GM21717 (cell line): ENCODE results near the gene COL24A1.
"Not testable (repeated sequence)": the region's sequence is repeated elsewhere in the genome, so short reads cannot be mapped to it uniquely, and the experiment has no call there.

ENCODE experiments used
- ATAC-seq: cut with Tn5 transposase; IDR thresholded peaks from one replicate; pipeline ENCODE4 v1.9.1; 2021; ENCODE audit warnings: mild to moderate bottlenecking, moderate library complexity; ENCODE audit not compliant: unreplicated experiment

Gene COL24A1

DNA sequence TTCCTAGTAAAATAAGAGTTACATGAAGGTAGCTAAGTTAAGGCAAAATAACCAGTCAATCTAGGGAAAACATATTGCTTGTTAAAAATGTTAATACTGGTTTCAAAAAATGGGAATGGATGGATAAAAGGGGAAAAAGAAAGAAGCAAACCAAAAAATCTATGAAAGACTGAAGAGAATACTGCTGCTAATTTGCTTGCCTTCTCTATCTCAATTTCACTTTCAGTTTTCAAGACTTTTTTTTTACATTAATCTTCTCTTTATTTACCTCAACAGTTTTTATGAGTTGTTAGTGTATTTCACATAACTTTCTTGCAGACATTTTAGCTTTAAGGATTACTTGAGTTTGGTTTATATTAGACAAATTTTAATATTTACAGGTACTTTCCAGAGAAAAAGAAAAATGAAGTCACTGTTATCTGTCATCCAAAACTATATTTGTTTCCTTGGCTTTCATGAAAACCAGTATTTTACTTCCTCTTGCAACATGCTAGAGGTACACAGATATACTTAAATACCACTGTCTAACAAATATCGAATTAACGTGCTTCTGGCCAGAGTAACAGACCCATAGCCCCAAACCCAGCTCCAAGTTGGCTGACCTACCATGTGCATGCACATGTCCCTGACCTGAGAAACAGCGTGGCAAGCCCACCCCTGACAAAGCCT is 70.7 kb downstream of the COL24A1 start:
- ATAC-seq: peak; percentile 47

DNA sequence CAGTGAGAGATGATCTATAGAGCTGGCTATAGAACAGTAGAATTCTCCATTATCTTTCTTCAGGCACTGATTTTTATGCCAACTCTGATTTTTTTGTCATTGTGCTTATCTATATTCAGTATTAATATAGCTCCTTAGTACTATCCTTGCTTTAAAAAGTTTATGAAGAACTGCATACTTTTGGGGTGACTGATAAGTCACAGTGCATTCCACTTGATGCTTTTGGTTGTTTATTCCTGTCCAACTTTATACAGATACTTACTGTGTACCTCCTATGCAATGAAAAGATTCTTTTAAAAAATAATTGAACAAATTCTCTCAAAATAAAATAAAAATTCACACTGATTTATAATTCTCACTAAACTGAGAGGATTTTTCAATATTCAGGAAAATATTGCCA is 71.6 kb downstream of the COL24A1 start:
- no peak for ATAC-seq

DNA sequence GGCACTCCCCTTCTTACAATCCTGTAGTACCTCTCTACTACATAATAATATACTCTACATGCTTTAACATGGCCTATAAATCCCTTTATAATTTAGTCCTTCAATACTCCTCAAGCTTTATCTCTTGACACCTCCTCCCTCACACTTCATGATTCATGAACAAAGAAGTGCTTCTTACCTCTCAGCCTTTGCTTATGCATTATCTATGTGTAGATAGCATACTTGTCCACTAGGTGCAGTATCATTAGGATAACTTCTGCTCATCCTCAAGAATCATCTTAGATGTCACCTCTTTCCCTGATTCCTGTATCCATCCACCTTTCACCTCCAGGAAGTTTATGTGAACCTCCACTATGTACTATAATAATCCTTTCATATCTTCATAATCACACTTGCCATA is 74.4 kb downstream of the COL24A1 start:
- no peak for ATAC-seq

DNA sequence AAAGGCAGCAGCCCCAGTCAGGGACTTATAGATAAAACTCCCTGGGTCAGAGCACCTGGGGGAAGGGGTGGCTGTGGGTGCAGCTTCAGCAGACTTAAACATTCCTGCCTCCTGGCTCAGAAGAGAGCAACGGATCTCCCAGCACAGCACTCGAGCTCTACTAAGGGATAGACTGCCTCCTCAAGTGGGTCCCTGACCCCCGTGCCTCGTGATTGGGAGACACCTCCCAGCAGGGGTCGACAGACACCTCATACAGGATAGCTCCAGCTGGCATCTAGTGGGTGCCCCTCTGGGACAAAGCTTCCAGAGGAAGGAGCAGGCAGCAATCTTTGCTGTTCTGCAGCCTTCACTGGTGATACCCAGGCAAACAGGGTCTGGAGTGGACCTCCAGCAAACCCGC is 84.1 kb downstream of the COL24A1 start:
- not testable (repeated sequence) for ATAC-seq

DNA sequence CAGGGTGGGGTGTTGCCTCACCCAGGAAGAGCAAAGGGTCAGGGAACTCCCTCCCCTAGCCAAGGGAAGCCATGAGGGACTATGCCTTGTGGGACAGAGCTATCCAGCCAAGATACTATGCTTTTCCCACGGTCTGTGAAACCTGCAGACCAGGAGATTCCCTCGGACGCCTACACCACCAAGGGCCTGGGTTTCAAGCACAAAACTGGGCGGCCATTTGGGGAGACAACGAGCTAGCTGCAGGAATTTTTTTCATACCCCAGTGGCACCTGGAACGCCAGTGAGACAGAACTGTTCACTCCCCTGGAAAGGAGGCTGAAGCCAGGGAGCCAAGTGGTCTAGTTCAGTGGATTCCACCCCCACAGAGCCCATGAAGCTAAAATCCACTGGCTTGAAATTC is 84.7 kb downstream of the COL24A1 start:
- ATAC-seq: not testable (repeated sequence)

DNA sequence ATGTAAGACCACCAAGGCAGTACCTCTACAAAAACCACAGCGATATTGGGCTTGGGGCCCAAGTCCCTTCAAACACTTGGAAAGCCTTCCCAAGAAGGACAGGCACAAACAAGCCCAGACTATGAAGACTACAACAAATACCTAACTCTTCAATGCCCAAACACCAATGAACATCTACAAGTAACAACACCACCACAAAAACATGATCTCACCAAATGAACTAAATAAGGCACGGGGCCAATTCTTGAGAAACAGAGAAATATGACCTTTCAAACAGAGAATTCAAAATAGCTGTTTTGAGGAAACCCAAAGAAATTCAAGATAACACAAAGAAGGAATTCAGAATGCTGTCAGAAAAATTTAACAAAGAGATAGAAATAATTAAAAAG is 86.8 kb downstream of the COL24A1 start:
- ATAC-seq: no peak

DNA sequence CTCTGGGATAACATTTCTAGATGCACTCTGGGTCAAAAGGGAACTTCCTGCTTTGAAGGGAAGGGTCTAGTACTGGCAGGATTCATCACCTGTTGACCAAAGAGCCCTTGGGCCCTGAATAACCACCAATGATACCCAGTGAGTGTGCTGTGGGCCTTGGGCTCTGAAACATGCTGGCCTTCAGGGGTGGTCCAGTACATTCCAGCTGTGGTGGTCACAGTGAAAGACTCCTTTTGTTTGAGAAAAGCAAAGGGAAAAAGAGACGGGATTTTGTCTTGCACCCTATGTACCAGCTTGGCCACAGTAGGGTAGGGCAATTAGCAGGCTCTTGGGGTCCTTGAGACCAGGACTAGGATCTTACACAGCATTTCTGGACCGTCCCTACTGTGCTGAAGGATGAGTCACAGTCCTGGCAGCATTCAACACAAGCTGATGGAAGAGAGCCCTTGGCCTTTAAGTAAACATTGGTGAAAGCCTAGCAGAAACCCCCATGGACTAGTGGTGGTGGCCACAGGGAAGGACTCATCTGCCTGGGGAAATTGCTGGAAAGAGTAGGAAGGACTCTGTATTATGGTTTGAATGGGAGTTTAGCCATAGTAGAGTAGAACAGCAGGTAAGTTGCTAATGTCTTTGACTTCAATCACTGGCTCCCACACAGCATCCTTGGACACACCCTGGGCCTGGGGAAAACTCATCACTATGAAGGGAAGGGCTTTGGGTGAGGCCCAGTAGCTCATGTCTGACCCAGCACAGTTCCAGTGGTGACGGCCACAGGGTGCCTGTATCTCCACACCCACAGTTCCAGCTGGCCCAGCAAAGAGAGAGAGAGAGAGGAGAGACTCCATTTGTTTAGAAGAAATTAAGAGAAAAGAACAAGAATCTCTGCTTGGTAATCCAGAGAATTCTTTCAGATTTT is 87.5 kb downstream of the COL24A1 start:
- ATAC-seq: no peak

DNA sequence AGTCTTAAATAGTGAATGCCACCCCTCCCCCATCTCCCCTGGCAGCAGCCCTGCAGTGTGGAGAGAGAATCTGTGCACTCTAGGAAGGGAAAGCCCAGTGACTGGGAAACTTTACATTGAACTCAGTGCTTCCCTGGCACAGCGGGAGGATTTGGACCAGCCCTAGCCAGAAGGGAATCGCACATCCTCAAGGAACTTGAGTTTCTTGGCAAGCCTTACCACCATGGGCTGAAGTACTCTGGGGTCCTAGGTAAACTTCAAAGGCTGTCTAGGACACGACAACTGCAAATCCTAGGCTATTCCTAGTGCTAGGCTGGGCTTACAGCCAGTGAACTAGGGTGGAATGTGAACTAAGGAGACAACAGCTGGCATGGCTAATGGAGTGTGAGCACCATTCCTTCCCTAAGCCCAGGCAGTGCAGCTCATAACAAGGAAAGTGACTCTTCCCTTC is 88.3 kb downstream of the COL24A1 start:
- no peak for ATAC-seq

DNA sequence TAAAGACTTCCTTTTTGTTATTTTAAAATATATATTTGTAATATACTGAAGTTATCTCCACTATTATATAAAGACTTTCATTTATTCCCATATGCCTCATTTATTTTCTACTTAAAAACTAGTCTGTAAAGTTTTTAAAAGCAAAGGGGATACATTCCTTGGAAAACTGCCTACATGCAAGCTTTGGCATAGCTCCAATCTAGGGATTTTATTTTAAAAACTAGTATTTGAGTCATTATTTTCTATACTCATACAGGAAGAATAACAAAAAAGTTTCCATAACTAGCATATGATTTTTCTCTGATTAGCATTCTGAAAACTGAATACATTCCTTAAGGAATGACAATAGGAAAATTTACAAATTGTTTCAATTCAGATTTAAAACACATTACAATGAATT is 88.9 kb downstream of the COL24A1 start:
- ATAC-seq: no peak

DNA sequence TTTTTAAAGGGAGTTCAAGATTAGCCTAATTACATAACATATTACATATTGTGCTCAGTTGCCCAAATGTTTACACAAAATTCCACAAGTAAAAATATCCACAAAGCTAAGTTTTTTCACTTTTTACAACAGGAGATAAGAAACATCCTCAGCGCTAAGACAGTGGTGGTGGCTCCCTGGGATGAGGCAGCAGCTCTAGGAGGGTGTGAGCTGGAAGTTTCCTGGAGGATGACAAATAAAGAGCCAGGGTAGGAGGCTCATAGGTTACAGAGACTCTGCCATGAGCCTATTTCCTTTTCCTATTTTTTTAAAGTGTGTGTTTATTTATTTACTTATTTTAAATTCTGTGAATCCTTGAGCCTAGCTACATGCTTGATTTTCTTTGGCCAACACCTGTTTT is 91.7 kb downstream of the COL24A1 start:
- no peak for ATAC-seq

DNA sequence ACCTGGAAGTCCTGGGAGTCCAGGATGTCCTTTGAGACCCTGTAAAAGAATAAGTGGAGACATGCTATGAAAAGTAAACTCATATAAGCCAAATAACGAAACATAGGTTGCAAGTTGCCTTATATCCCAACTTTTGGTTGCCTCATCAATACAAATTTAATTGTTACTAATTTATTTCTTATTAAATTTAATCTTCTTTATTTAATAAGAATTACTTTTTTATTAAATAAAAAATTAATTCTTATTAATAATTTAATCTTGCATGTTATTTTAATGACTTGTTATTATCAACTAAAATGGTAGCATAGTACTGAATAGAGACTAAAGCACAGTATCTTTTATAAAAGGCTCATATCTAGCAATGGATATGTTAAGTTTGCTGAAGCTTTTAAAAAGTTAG is 92.9 kb downstream of the COL24A1 start:
- no peak for ATAC-seq

DNA sequence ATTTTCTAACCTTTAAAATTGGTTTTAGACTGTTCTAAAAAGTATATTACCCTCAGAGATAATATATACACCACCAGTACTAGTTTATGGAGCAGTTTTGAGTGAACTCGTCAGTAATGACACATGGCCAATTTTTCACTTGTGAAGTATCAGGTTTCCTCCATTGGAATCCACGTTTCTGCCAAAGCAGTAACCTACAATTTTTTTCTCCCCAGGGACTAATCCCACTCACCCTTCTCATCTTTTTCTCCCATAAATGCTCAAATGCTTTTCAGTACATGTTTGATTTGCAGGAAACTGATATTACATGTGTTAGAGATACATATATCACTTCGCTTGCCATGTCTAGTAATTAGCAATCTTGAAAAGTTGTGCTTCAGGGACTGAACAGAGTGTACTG is 94.1 kb downstream of the COL24A1 start:
- ATAC-seq: no peak

DNA sequence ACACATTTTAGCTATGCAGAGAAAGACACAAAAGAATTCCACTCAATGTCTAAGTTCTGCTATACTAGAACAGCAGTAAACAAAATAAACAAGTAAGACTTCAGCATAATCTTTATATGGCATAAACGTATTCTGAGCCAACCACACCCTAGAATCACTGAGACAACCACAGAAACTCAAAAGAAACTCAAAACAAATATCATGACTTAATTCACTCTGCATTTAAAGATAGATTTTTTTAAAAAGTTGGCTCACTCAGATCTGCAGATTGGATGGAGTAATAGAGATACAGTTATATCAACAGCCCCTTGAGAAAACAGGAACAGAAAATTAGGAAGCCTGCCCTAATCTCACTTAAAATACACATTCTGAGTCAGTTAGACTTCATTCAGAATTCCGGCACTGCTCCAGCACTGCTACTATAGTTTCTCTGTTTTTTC is 95.0 kb downstream of the COL24A1 start:
- ATAC-seq: peak; percentile 62

DNA sequence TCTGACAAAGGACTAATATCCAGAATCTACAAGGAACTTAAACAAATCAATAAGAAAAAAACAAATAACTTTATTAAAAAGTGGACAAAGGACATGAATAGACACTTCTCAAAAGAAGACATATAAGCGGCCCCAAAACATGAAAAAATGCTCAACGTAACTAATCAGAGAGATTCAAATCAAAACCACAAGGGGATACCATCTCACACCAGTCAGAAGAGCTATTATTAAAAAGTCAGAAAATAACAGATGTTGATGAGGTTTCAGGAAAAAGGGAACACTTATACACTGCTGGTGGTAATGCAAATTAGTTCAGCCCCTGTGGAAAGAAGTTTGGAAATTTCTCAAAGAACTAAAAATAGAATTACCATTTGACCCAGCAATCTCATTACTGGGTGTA is 102.2 kb downstream of the COL24A1 start:
- no peak for ATAC-seq

DNA sequence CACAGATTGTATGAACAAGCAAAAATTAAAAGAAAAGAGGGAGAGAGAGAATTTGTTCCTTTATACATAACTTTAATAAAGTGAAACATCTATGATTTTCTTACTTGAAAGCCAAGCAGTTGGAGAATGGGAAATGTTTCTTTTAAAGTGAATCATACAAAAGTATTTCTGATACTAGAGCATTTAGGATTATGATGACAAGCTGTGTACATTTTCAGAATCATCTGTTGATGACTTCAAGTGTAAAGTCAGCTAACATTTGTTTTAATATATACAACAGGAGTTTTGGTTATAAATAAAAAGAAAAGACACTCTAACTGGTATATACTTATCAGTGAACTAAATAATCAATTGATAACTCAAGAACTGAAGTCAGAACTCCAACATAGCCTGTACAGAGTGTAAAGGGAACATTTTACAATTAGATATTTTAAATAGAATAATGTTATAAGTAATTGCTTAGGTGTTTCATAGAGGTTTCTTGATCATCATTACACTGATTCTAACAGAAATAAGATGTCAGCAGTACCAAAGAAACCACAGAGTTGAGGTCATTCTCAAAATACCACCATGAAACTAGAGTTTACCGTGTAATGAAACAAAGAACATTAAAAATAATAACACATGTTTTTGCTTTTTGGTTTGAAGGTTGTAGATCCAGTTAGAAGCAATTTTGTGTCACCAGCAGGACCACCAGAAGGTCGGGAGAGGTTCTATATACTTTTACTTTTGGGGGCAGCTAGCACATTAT is 103.4 kb downstream of the COL24A1 start:
- peak; percentile 66 for ATAC-seq

DNA sequence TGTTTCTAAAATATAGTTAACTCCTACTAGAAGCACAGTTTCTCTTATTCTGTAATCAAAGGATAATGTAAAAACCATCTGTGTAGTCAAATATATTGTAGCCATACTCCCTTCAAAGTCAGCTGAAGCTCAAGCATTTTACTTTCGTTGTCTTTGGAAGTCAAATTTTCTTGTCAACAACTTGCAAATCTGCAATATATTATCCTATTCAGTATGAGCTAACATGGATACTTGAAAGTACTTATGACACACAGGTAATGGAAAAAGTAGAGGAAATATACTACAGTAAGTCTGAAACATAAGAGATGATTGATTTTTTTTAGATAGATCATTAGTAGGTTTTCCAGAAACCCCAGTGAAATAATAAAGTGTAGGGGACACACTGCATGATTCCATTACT is 121.5 kb downstream of the COL24A1 start:
- no peak for ATAC-seq

DNA sequence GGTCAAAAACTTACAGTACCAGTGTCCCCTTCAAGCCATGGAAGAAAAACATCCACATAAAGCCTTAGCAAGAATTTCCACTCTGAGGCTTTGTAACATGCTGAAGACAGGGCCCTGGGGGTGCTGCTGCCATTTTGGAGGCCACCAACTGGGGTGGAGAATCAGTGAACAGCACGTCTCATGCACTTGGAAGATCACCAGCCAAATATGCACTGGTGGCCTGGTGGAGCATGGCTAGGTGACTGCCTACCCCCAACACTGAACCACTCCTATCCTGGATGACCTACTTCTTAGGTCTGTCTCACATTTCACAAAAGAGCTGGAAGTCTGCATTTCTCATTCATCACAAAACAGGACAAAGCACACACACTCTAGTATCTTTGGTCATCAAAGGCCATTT is 126.4 kb downstream of the COL24A1 start:
- ATAC-seq: no peak

DNA sequence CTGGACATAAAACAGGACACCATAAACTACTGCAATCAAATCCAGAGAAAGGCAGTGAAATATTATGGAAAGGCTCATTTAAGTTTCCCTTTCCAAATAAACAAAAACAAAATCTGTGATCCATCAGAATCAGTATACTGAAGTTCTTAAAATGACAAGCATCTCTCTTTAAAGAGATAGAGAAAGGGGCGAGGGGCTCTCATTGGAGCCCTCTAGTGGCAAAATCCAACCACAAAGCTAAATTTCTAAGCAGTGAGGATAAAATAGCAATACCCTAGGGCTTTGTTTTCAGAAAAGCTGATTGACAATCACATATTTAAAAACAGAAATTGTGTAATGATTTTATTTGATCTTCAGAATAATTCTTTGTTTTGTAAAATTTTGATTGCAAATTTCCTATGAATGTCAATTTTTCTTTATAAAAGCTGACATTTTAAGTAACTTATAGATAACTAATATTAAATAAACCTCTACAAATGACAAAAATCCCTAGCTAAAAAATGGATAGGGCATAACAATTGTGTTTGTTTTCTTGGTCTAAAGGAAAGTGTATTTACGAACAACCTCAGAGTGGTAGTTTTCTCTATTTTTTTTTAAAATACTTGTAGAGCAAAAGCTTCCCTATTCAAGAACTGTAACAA is 138.2 kb downstream of the COL24A1 start:
- no peak for ATAC-seq

DNA sequence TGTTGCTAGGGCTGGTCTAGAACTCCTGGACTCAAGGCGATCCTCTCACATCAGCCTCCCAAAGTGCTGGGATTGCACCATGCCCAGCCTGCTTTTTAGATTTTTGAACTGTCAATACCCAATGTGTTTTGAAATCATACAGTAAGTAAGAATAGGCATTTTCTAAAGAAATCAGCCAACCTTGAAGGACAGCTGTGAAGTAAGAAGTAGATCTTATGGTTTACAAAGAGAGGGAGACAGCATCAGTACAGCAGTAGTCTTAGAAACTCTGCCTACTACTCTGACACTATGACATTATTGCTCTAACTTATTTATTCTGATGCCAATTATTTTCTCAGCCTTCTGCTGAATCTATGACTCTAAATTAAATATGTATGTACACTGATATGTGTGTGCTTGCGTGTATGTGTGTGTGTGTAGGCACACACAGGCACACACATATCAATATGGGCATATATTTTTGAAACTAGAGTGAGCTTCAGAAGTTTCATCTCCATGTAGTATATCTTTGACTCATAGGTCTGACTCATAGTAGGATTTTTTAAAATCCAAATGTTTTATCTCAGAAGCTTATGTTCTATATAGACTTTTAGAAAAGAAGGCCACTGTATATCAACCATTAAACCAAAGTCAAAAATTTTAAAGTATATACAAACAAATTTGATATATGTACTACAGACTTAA is 140.4 kb downstream of the COL24A1 start:
- ATAC-seq: peak; percentile 70

DNA sequence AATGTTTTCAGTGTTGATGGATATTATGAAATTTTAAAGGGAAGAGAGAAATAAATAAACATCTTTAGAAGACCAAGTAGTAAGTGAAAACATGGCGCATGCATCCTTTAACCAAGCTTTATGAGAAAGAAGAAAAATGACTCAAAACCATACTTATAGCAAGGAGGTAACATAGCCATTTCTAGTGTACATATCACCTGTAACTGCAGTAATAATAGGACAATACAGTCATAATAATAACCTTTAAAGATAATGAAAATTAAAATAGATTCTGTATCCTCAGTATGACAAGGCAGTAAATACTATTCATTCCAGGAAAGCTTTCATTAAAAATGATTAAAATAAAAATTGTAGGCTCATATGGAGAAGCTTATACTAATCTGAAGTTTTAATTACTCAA is 141.2 kb downstream of the COL24A1 start:
- ATAC-seq: no peak
